DMS79 (cell line): ENCODE measurements around the gene ALDH7A1.
A peak's percentile ranks its signal among the peaks of the same experiment; 100 is the strongest.
"Not testable (repeated sequence)": the region's sequence is repeated elsewhere in the genome, so short reads cannot be mapped to it uniquely, and the experiment has no call there.

Source experiments
- DNase-seq: peaks from one replicate; lab custom pipeline; 2025; lab: John Stamatoyannopoulos, UW

Gene ALDH7A1

DNA sequence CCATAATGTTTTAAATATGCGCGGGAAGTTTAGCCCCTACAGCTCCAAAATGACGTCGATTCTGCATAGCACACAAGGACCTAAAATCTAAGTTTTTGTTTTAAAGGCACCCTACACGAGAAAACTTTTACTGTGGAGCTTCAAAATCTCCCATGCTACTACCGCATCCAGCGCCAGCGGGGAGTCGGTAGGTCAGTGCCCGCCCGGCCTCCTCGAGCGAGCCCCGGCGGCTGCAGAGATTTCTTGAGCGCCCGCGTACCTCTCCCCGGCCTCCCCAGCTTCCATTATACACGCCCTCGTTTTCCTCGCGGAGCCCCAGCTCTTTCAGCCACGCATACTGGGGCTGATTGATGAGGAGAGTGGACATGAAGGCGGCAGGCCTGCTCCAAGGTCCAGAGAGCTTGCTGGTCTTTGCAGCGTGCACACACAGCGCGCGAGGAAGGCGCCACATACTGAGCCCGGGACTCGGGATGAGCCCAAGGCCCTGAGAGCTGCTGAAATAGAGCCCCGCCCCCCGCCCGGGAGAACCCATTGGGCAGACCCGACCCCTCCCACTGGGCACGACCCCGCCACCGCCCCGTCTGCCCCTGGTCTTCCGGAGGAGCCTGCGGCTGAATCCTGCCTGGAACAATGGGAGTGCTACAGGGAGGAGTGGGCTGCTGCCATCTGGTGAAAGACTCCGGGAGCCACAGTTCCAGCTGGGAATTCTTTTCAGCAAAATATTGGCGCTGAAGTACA is at the start of gene ALDH7A1:
Gene ALDH7A1, minus strand, starts transcription at position 472 of the 738 bp plus-strand sequence. Its CDS starts 21 bp downstream, at position 451.
- DNase-seq = peak; percentile 78

DNA sequence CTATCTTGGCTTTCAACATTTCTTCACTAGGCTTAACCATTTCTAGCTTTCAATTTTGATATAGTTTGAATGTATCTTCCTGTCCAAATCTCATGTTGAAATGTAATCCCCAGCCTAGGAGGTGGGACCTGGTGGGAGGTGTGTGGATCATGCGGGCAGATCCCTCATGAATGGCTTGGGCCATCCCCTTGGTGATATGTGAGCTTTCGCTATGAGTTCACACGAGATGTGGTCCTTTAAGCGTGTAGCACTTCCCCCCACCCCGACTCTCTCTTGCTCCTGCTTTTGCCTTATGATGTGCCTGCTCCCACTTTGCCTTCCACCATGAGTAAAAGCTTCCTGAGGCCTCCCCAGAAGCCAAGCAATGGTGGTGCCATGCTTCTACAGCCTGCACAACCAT is 46.4 kb upstream of the ALDH7A1 start:
- DNase-seq = no peak

DNA sequence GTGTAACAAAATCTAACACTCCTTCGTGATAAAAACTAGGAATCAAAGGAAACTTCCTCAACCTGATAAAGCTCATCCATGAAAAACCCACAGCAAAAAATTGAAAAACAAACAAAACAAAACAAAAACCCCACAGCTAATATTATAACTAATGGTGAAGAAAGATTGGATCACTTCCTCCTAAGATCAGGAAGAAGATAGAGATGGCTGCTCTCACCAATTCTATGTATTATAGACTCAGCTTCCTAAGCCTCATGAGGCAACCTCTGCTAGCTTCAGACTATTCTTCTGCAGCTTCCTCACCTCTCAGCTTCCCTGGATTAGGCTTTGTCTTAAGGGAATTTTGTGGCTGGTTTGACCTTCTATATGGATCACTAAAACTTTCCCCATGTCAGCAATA is 45.8 kb upstream of the ALDH7A1 start:
- no peak for DNase-seq

DNA sequence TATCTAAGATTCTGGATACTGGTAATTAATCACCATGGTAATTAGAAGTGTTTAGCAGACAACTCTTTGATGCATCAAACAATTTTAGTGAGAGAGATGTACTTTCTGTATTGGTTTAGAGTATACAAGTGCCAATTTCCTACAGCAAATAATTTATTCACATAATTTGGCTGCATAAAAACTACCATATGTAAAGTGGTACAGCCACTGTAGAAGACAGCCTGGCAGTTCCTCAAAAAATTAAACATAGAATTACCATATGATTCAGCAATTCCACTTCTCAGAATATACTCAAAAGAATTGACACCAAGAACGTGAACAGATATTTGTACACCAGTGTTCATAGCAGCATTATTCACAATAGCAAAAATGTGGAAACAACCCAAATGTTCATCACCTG is 41.9 kb upstream of the ALDH7A1 start:
- DNase-seq = no peak

DNA sequence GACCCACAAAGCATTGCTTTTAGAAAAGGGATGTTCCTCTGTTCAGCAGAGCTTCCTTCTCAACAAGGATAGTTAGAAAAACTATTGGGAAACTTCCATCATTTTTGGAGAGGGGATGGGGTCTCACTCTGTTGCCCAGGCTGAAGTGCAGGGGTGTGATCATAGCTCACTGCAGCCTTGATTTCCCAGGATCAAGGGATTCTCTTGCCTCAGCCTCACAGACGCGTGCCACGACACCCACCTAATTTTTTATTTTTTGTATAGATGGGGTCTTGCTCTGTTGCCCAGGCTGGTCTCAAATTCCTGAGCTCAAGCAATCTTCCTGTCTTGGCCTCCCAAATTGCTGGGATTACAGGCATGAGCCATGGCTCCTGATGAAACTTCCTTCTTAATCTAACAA is 40.6 kb upstream of the ALDH7A1 start:
- no peak for DNase-seq

DNA sequence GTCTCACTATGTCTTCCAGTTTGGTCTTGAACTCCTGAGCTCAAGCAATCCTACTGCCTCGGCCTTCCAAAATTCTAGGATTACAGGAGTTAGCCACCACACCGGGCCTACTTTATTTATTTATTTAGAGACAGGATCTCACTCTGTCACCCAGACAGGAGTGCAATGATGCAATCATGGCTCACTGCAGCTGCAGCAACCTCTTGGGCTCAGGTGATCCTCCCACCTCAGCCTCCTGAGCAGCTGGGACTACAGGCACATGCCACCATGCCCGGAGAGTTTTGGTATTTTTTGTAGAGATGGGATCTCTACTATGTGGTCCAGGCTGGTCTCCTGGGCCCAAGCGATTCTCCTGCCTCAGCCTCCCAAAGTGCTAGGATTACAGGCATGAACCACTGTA is 38.5 kb upstream of the ALDH7A1 start:
- DNase-seq = no peak

DNA sequence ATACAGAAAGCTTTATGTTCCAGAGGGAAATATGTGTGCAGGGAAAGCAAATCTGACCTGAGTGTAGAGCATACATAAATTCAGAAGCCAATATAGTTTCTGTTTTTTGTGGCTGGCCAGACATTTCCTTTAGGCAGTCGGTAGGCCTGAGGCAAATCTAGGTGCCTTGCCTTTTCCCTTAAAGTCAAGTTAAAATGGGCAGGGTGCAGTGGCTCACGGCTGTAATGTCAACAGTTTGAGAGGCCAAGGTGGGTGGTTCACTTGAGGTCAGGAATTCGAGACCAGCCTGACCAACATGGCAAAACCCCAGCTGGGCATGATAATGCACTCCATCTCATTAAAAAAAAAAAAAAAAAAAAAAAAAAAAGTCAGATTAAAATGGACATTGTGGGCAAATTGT is 36.9 kb upstream of the ALDH7A1 start:
- DNase-seq = no peak

DNA sequence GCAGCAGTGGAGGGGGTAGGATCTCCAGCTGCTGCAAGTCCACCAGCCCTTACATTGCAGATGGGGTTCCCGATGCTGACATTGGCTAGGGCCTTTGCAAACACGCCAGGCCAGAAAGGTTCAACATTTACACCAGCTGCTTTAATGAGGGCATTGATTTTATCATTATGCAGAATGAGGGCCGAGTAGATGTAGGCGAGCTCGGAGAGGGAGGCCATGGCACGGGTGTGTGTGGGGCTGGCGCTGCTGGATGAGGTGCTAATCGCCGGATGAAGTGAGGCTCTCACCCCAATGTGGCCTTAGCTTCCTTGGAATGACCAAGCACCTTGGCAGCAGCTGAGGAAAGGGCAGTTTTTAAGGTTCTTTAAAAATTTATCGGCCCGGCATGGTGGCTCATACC is 33.1 kb upstream of the ALDH7A1 start:
- no peak for DNase-seq

DNA sequence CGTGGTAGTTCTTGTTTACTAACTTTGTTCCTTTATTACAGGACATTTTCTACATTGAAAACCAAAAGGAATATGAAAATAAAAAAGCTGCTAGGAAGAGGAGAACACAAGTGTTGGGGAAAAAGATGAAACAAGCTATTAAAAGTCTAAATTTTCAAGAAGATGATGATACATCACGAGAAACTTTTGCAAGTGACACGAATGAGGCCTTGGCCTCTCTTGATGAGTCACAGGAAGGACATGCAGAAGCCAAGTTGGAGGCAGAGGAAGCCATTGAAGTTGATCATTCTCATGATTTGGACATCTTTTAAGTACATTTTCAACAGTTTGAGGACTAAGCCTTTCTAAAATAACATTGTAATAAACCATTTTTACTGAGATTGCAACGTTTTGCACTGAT is 29.5 kb upstream of the ALDH7A1 start:
- no peak for DNase-seq

DNA sequence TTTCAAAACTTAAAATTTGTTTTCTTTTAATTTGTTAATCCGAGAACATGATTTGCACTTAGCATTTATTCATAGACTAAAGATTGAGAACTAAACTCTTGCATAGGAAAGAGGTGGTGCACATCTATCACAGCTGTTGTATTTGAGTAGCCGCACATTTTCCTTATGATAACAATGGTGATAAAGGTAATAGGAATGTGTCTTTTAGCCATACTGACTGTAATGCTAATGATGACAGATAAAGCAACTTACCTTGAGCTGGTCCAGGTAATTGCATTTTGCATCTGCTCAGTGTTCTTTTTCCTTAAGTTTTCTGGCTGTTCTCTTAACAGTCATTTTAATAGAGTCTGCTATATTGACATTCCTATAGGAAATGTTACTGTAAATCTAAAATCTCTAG is 24.8 kb upstream of the ALDH7A1 start:
- DNase-seq = no peak

DNA sequence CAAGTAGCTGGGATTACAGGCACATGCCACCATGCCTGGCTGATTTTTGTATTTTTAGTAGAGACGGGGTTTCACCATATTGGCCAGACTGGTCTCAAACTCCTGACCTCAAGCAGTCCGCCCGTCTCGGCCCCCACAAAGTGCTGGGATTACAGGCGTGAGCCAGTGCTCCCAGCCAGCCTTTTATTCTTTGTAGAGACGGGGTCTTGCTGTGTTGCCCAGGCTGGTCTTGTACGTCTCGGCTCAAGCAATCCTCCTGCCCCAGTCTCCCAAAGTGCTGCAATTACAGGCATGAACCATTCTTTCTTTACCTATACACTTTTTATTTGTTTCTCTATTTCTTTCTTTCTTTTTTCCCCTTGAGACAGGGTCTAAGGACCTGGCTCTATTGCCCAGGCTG is 22.6 kb upstream of the ALDH7A1 start:
- DNase-seq = not testable (repeated sequence)

DNA sequence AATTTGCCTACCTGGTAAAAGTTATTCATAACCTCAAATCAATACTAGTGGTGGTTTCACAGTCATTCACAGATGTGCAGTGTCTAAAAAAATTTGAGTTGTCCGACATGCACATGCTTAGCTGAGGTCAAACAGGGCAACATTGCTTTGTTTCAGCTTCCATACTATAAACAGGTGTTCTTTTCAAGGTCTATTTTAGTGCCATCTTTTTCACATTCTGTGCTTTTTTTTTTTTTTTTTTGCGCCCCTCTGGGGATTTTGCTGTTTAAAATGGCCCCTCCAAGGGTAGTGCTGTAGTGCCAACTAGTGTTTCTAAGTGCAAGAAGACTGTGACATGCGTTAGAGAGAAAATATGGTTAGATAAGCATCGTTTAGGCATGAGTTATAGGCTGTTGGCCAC is 20.3 kb upstream of the ALDH7A1 start:
- no peak for DNase-seq

DNA sequence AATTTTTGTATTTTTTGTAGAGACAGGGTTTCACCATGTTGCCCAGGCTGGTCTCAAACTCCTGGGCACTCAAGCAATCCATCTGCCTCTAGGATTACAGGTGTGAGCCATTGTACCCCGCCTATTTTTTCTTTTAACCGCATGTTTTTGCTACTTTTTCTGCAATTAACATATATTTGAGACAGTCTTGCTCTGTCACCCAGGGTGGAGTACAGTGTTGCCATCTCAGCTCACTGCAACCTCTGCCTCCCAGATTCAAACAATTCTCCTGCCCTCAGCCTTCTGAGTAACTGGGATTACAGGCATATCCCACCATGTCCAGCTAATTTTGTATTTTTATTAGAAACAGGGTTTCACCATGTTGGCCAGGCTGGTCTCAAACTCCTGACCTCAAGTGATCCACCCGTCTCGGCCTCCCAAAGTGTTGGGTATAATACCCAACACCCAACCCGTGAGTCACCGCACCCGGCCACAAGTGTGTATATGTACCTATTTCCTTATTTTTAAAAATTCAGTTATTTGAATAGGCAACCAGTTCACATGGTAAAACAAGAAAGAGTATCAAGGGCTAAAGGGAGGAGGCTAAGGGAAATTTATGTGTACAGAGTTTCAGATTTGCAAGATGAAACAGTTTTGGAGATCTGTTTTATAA is 19.0 kb upstream of the ALDH7A1 start:
- no peak for DNase-seq

DNA sequence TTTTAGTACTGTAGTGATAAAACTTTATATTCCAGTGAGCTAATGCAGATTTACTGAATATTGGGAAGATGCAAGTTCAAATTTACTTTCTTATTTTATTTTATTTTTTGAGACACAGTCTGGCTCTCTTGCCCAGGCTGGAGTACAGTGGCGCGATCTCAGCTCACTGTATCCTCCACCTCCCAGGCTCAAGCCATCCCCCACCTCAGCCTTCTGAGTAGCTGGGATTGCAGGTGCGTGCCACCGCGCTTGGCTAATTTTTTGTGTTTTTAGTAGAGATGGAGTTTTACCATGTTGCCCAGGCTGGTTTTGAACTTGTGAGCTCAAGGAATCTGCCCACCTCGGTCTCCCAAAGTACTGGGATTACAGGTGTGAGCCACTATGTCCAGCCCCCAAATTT is 15.6 kb upstream of the ALDH7A1 start:
- DNase-seq = no peak

DNA sequence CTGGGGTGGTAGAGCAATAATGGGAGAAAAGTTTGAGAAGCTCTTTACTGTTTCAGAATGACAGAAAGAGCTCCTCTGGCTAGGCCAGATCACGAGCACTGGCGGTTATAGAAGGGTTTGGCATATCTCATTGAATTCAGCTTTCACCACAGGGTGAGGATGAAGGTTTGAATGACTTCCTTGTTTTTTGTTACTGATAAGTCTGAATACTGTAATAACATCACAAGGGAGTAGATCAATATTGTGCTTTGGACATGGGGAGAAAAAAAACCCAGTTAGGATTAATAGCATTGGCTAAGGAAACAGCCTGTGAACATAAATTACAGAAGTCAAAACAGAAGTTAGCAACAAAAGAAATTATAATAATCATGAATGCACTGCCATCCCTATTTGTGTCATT is 15.1 kb upstream of the ALDH7A1 start:
- no peak for DNase-seq

DNA sequence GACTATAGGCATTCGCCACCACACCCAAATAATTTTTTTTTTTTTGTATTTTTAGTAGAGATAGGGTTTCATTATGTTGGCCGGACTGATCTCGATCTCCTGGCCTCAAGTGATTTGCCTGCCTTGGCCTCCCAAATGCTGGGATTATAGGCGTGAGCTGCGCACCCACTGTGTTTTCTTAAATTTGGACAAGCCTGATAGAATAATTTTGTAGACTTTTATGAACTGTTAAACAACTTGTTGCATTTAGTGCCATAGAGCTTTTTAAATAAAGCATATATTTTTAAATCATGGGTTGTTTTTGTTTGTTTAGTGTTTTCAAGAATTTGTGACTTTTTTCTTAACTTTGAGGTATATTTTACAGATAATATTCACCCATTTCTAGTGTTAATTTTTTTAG is 10.5 kb upstream of the ALDH7A1 start:
- no peak for DNase-seq

DNA sequence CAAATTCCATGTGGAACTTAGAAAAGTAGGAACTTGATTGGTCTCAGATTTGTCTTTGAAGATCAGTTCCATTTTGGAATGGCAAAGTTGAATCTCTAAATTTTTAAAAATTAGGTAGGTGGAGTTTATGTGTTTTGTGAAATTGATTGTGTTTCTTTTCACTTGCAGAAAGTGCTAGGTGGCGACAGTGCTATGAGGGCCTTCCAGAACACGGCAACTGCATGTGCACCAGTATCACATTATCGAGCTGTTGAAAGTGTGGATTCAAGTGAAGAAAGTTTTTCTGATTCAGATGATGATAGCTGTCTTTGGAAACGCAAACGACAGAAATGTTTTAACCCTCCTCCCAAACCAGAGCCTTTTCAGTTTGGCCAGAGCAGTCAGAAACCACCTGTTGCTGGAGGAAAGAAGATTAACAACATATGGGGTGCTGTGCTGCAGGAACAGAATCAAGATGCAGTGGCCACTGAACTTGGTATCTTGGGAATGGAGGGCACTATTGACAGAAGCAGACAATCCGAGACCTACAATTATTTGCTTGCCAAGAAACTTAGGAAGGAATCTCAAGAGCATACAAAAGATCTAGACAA is 8.5 kb upstream of the ALDH7A1 start:
- DNase-seq = no peak

DNA sequence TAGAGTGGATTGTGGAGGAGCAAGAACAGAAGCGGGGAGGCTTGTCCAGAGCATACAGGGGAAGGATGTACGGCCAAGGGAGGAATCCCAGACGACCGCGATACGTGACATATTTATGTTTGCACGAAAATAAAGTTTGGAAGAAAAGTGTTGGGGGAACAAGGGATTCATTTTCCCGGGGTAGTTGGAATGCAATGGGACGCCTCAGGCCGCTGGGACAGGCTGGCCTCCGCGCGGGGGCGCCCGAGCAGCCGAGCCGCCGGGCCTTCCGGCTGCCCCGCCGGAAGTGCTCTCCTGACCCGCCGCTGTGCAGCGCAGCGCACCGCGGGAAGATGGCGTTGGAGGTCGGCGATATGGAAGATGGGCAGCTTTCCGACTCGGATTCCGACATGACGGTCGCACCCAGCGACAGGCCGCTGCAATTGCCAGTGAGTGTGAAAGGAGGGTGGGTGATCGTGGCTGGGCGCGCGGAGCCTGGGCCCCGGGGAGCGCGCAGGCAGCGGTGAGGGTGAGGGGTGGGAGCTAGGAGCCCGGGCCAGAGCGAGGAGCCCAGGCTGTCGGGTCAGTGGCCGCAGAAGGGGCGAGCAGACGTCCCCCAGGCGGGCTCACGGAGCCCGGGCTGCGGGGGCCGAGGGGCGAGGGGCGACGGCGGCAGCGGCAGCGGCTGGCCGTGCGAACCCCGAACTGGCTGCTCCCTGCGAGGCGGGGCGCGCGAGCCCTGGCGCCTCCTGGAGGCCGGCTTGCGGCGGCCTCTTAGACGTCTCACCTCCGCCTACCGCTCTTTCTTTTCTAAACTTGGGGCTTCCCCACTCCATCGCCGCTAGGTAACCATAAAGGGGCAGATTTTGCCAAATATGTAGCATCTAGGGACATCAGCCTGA is 5.9 kb upstream of the ALDH7A1 start, which contains the start of gene PHAX:
Gene PHAX, plus strand, starts transcription at position 317 of the 881 bp plus-strand sequence. Its CDS starts 16 bp downstream, at position 333.
- peak; percentile 1 for DNase-seq

DNA sequence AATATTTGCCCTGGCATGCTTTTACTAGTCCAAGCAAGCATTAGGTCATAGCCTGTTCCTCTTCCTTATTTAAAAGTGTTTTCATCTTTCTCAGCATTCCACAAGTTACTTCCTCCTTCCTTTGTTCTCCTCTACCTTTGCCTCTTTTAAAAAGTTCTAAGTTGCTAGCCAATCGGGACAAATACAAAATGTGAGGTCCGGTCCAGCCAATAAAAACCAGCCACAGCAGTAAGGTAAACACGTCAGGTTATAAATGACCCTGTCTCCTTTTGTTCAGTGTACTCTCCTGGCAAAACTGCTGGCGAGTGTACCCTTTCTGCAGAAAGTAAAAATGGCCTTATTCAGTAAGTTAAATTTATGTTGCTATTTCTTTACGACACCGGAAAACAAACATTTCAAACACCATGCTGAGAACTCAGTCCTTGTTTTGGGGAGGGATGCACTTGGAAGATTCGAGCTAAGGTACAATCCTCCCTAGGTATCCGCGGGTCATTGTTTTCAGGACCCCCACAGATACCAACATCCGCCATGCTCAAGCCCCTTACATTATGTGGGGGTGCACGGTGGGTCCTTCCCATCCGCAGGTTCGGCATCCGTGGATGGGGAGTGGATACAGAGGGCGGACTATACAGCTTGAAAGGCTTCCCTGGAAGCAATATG is 5.1 kb upstream of the ALDH7A1 start:
- DNase-seq = not testable (repeated sequence)

DNA sequence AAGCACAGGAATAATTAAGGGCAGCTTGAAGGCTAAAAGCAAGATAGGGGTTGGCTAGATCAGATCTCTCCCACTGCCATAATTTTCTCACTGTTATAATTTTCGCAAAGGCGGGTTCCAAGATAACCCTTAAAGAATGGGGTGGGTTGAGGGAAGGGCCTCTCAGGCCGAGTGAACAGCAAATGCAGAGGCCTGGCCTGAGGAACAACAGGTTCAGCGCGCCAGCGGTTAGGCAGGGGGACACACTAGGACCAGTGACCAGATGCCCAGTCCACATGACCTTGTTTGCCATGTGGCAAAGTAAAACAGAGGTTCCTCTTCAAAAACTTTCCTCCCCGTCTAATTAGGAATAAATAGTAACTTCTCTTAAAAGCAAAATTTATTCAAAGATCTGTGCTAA is 4.5 kb upstream of the ALDH7A1 start:
- no peak for DNase-seq

DNA sequence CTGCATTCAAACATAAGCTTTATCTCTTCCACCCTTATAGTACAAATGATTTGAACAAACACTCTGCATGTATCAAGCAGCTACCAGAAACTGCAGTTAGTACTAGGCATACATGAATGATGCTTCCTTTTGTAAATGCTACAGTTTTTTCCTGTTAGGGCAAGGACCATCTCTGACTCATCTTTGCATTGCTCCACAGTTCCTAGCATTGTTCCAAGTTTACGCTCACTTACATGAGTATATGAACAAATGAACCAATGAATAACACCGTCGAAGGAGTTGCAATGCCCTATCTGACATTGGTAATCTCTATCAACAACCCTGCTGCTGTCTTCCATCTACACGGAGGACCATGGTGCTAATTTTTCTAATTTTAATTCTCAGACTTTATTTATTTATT is 2.1 kb upstream of the ALDH7A1 start:
- no peak for DNase-seq
